ENCODE results near the gene WDR93.

Gene WDR93

GRCh38 chr15:89761009-89761831, 70.6 kb downstream of the WDR93 start:
- no peak overlapping the region for H3K4me3 ChIP-seq (ENCODE audit: control insufficient read depth, low read depth, low read length)
- no peak for DNase-seq (ENCODE audit: low read depth)
- no peak for TF ChIP-seq CTCF (conservative IDR thresholded peaks at IDR 0.05; ENCODE audit: control insufficient read depth, insufficient read depth, low read depth, low read length)

GRCh38 chr15:89761929-89762328, 71.3 kb downstream of the WDR93 start:
- no peak for TF ChIP-seq CTCF (conservative IDR thresholded peaks at IDR 0.05; ENCODE audit: control insufficient read depth, insufficient read depth, low read depth, low read length)
- no peak overlapping the region for H3K4me3 ChIP-seq (ENCODE audit: control insufficient read depth, low read depth, low read length)
- no peak for DNase-seq (ENCODE audit: low read depth)

GRCh38 chr15:89765694-89766093, 75.1 kb downstream of the WDR93 start:
- no peak overlapping the region for H3K4me3 ChIP-seq (ENCODE audit: control insufficient read depth, low read depth, low read length)
- no peak for TF ChIP-seq CTCF (conservative IDR thresholded peaks at IDR 0.05; ENCODE audit: control insufficient read depth, insufficient read depth, low read depth, low read length)

GRCh38 chr15:89766357-89767311, 76.0 kb downstream of the WDR93 start:
- DNase-seq (ENCODE audit: low read depth): no peak
- TF ChIP-seq CTCF (conservative IDR thresholded peaks at IDR 0.05; ENCODE audit: control insufficient read depth, insufficient read depth, low read depth, low read length): no peak

More at GRCh38 chr15:89765694-89766093, 75.1 kb downstream of the WDR93 start:
- no peak for DNase-seq (ENCODE audit: low read depth)

GRCh38 chr15:89767411-89767915, 76.9 kb downstream of the WDR93 start:
- H3K4me3 ChIP-seq (ENCODE audit: control insufficient read depth, low read depth, low read length): no peak overlapping the region
- TF ChIP-seq CTCF (conservative IDR thresholded peaks at IDR 0.05; ENCODE audit: control insufficient read depth, insufficient read depth, low read depth, low read length): no peak
- DNase-seq (ENCODE audit: low read depth): no peak

More at GRCh38 chr15:89766357-89767311, 76.0 kb downstream of the WDR93 start:
- H3K4me3 ChIP-seq (ENCODE audit: control insufficient read depth, low read depth, low read length): no peak overlapping the region

- TF ChIP-seq CTCF (conservative IDR thresholded peaks at IDR 0.05; ENCODE audit: control insufficient read depth, insufficient read depth, low read depth, low read length): no peak
- peak; percentile 87 for DNase-seq (ENCODE audit: low read depth)
- H3K4me3 ChIP-seq (ENCODE audit: control insufficient read depth, low read depth, low read length): no peak overlapping the region
These were observed 77.5 kb downstream of the WDR93 start for GRCh38 chr15:89768071-89768500.
